Mucosa of rectum (tissue), 2 donors: ENCODE data around the gene EFCAB6.
"Not testable (repeated sequence)": the region's sequence is repeated elsewhere in the genome, so short reads cannot be mapped to it uniquely, and the experiment has no call there.

Experiments used
- H3K27ac ChIP-seq, 2 donors: one replicate each; pipeline ENCODE4 v1.7.0; 2013; ENCODE audit warnings: inconsistent platforms in 2 of 2, low read depth in 2 of 2, low read length in 2 of 2
- H3K27me3 ChIP-seq, 2 donors: one replicate each; pipeline ENCODE4 v1.7.0; 2013; ENCODE audit warnings: low read length in 2 of 2; ENCODE audit not compliant: control insufficient read depth in 2 of 2, insufficient read depth in 2 of 2
- H3K36me3 ChIP-seq, 2 donors: one replicate each; pipeline ENCODE4 v1.7.0; 2013; ENCODE audit warnings: low read length in 2 of 2; ENCODE audit not compliant: control insufficient read depth in 2 of 2, insufficient read depth in 2 of 2
- H3K4me1 ChIP-seq, 2 donors: one replicate each; pipeline ENCODE4 v1.7.0; 2013; ENCODE audit warnings: low read length in 2 of 2, mild to moderate bottlenecking in 1 of 2; ENCODE audit not compliant: control insufficient read depth in 2 of 2, insufficient read depth in 2 of 2
- H3K4me3 ChIP-seq, 2 donors: one replicate each; pipeline ENCODE4 v1.7.0; 2013; ENCODE audit warnings: low read length in 2 of 2
- H3K9ac ChIP-seq, 2 donors: one replicate each; pipeline ENCODE4 v1.7.0; 2013; ENCODE audit warnings: low read length in 2 of 2, low read depth in 1 of 2, mild to moderate bottlenecking in 1 of 2
- H3K9me3 ChIP-seq, 2 donors: one replicate each; pipeline ENCODE4 v1.7.0; 2013; ENCODE audit warnings: low read length in 2 of 2; ENCODE audit not compliant: control insufficient read depth in 2 of 2
- donor health status: healthy.
- donor health status: Normal muscosa, but diverticular disease.

Gene EFCAB6

GRCh38 chr22:43689356-43689755 lies 122.7 kb downstream of the EFCAB6 start:
- no peak overlapping the region for H3K4me3 ChIP-seq
- H3K9ac ChIP-seq = no peak overlapping the region
- no peaks in the 10 kb centered on the region for H3K27me3 ChIP-seq
- no peaks in the 10 kb centered on the region for H3K9me3 ChIP-seq
- no peaks in the 10 kb centered on the region for H3K4me1 ChIP-seq
- H3K36me3 ChIP-seq = no peaks in the 10 kb centered on the region
- H3K27ac ChIP-seq = no peak overlapping the region

- H3K36me3 ChIP-seq = no peaks in the 10 kb centered on the region
- H3K27ac ChIP-seq = no peak overlapping the region
- H3K4me3 ChIP-seq = no peak overlapping the region
- H3K27me3 ChIP-seq = no peaks in the 10 kb centered on the region
- no peak overlapping the region for H3K9ac ChIP-seq
- H3K9me3 ChIP-seq = no peaks in the 10 kb centered on the region
- no peaks in the 10 kb centered on the region for H3K4me1 ChIP-seq
Observed at GRCh38 chr22:43682851-43683250, 129.3 kb downstream of the EFCAB6 start.

- no peaks in the 10 kb centered on the region for H3K4me1 ChIP-seq
- no peak overlapping the region for H3K27ac ChIP-seq
- H3K4me3 ChIP-seq = no peak overlapping the region
- H3K9ac ChIP-seq = no peak overlapping the region
- H3K9me3 ChIP-seq = no peaks in the 10 kb centered on the region
- H3K27me3 ChIP-seq = no peaks in the 10 kb centered on the region
- H3K36me3 ChIP-seq = no peaks in the 10 kb centered on the region
Observed at GRCh38 chr22:43681731-43682360, 130.3 kb downstream of the EFCAB6 start.

GRCh38 chr22:43670513-43670912 lies 141.6 kb downstream of the EFCAB6 start:
- H3K27ac ChIP-seq = peak overlapping the region; percentile 61 to 64
- peak overlapping the region in 1 of 2 donors; percentile 32 for H3K9ac ChIP-seq
- peaks cover 0 to 5% of the 10 kb centered on the region in 2 donors for H3K4me1 ChIP-seq
- peak overlapping the region; percentile 13 to 43 for H3K4me3 ChIP-seq
- no peaks in the 10 kb centered on the region for H3K9me3 ChIP-seq
- H3K36me3 ChIP-seq = no peaks in the 10 kb centered on the region
- H3K27me3 ChIP-seq = no peaks in the 10 kb centered on the region

- no peaks in the 10 kb centered on the region for H3K9me3 ChIP-seq
- no peak overlapping the region for H3K4me3 ChIP-seq
- H3K4me1 ChIP-seq = peaks cover 0 to 5% of the 10 kb centered on the region in 2 donors
- H3K36me3 ChIP-seq = no peaks in the 10 kb centered on the region
- H3K27ac ChIP-seq = no peak overlapping the region
- no peak overlapping the region for H3K9ac ChIP-seq
- H3K27me3 ChIP-seq = no peaks in the 10 kb centered on the region
Observed at GRCh38 chr22:43669190-43669589, 142.9 kb downstream of the EFCAB6 start.

GRCh38 chr22:43667656-43668055 lies 144.4 kb downstream of the EFCAB6 start:
- Histone ChIP-seq H3K4me3 (no peak overlapping the region), H3K9me3 (no peaks in the 10 kb centered on the region), H3K4me1 (peaks cover 0 to 3% of the 10 kb centered on the region in 2 donors), H3K27ac (no peak overlapping the region), H3K9ac (no peak overlapping the region), H3K27me3 (no peaks in the 10 kb centered on the region), H3K36me3 (no peaks in the 10 kb centered on the region)

GRCh38 chr22:43666457-43666856 lies 145.6 kb downstream of the EFCAB6 start:
- no peak overlapping the region for H3K4me3 ChIP-seq
- no peak overlapping the region for H3K9ac ChIP-seq
- no peak overlapping the region for H3K27ac ChIP-seq
- no peaks in the 10 kb centered on the region for H3K9me3 ChIP-seq
- H3K27me3 ChIP-seq = no peaks in the 10 kb centered on the region
- H3K36me3 ChIP-seq = no peaks in the 10 kb centered on the region
- peaks cover 0 to 3% of the 10 kb centered on the region in 2 donors for H3K4me1 ChIP-seq

GRCh38 chr22:43658823-43659222 lies 153.3 kb downstream of the EFCAB6 start:
- H3K9me3 ChIP-seq = no peaks in the 10 kb centered on the region
- no peak overlapping the region for H3K27ac ChIP-seq
- H3K4me3 ChIP-seq = no peak overlapping the region
- H3K36me3 ChIP-seq = no peaks in the 10 kb centered on the region
- H3K27me3 ChIP-seq = no peaks in the 10 kb centered on the region
- no peaks in the 10 kb centered on the region for H3K4me1 ChIP-seq
- H3K9ac ChIP-seq = no peak overlapping the region

GRCh38 chr22:43656581-43656980 lies 155.5 kb downstream of the EFCAB6 start:
- not testable (repeated sequence) for H3K4me3 ChIP-seq, H3K9ac ChIP-seq, H3K27ac ChIP-seq, H3K27me3 ChIP-seq, H3K4me1 ChIP-seq, H3K9me3 ChIP-seq, H3K36me3 ChIP-seq

- H3K27me3 ChIP-seq = no peaks in the 10 kb centered on the region
- no peak overlapping the region for H3K9ac ChIP-seq
- no peaks in the 10 kb centered on the region for H3K36me3 ChIP-seq
- H3K9me3 ChIP-seq = no peaks in the 10 kb centered on the region
- no peak overlapping the region for H3K27ac ChIP-seq
- H3K4me1 ChIP-seq = no peaks in the 10 kb centered on the region
- H3K4me3 ChIP-seq = no peak overlapping the region
Observed at GRCh38 chr22:43654271-43654670, 157.8 kb downstream of the EFCAB6 start.

- Histone ChIP-seq H3K27ac (no peak overlapping the region), H3K36me3 (no peaks in the 10 kb centered on the region), H3K9me3 (no peaks in the 10 kb centered on the region), H3K4me3 (no peak overlapping the region), H3K9ac (no peak overlapping the region), H3K27me3 (no peaks in the 10 kb centered on the region), H3K4me1 (no peaks in the 10 kb centered on the region)
Observed at GRCh38 chr22:43652845-43653244, 159.3 kb downstream of the EFCAB6 start.
